Smooth muscle cell of the brain vasculature (primary cell): ENCODE measurements around the gene CC2D1B.

ENCODE experiments used
- DNase-seq: peaks from one replicate; pipeline ENCODE4 v3.0.0-alpha.2; 2012; ENCODE audit warnings: low read depth, low spot score

The CC2D1B gene

DNA sequence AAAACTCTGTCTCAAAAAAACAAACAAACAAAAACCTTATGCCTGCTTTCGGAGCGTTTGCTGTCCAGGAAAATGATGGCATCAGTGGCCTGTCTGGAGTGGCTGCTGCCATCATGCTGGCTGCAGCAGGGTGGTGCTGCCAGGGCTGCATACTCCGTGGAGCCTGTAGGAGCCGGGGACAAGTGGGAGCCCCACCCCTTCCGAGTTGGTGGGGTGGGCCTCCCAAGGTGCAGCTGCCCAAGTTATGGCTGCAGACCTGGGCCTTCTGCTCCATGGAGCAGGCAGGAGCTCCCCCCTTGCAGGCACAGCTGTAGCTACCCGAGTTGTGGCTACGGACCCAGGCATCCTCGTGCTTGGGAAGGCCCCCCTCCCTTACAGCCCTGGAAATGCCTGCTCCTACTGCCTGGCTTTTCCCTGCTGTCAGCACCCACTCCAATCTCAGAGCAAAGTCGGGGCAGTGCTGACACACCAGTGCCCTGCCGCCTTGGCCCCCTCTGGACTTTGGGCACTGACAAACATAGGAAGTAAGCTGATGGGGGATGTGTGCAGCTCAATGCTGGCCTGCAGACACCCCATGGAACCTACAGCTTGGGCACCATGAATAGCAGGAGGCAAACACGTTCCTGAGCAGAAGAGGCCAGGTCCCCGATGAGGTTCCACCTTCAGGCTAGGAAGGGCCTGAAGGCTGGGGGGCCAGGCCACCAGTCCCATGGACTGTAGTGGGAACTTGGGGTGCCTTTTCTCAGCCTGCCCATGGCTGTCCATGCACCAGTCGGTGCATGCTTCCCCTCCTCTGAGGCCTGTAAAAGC is 60.4 kb downstream of the CC2D1B start:
- no peak for DNase-seq
